DOHH2 (cell line): ENCODE data around the gene CYTH3.
"Not testable (repeated sequence)": the region's sequence is repeated elsewhere in the genome, so short reads cannot be mapped to it uniquely, and the experiment has no call there.

Experiments
- H3F3A ChIP-seq: fragments of 200-600 bp; sonication (generic), shearing (Covaris generic); 2 replicates; pipeline ENCODE4 v1.6.0; 2016; ENCODE audit warnings: antibody characterized with exemption, mild to moderate bottlenecking; ENCODE audit not compliant: control insufficient read depth, insufficient read depth
- H3K27ac ChIP-seq: fragments of 200-600 bp; sonication (generic); 2 replicates; pipeline ENCODE4 v1.5.1; 2014; ENCODE audit warnings: low read depth, mild to moderate bottlenecking, low read length, moderate library complexity
- H3K27me3 ChIP-seq: fragments of 200-600 bp; sonication (generic); 2 replicates; pipeline ENCODE4 v1.6.1; 2014; ENCODE audit warnings: mild to moderate bottlenecking, low read length, mixed read lengths; ENCODE audit not compliant: control insufficient read depth
- H3K36me3 ChIP-seq: fragments of 200-600 bp; sonication (generic); 2 replicates; pipeline ENCODE4 v1.6.1; 2014; ENCODE audit warnings: mild to moderate bottlenecking, low read length, moderate library complexity, mixed read lengths; ENCODE audit not compliant: control insufficient read depth
- H3K4me1 ChIP-seq: fragments of 200-600 bp; sonication (generic); 2 replicates; pipeline ENCODE4 v1.6.1; 2014; ENCODE audit warnings: mild to moderate bottlenecking, low read length, mixed read lengths; ENCODE audit not compliant: control insufficient read depth
- H3K4me2 ChIP-seq: fragments of 200-600 bp; sonication (generic); 2 replicates; pipeline ENCODE4 v1.6.0; 2014; ENCODE audit warnings: mild to moderate bottlenecking, low read length, moderate library complexity
- H3K4me3 ChIP-seq: fragments of 200-600 bp; sonication (generic); 2 replicates; pipeline ENCODE4 v1.5.1; 2014; ENCODE audit warnings: mild to moderate bottlenecking, low read length, mixed read lengths
- H3K79me2 ChIP-seq: fragments of 200-600 bp; sonication (generic); 2 replicates; pipeline ENCODE4 v1.6.1; 2014; ENCODE audit warnings: mild to moderate bottlenecking, low read length, mixed read lengths; ENCODE audit not compliant: control insufficient read depth
- H3K9me2 ChIP-seq: fragments of 200-600 bp; sonication (generic); replicated peaks from 2 replicates; pipeline ENCODE4 v1.6.1; 2014; ENCODE audit warnings: mild to moderate bottlenecking, low read length, mixed read lengths; ENCODE audit not compliant: control insufficient read depth
- H3K9me3 ChIP-seq: fragments of 200-600 bp; sonication (generic); 2 replicates; pipeline ENCODE4 v1.6.1; 2014; ENCODE audit warnings: antibody characterized with exemption, low read length, mixed read lengths; ENCODE audit not compliant: control insufficient read depth, insufficient read depth
- H4K20me1 ChIP-seq: fragments of 200-600 bp; sonication (generic); 2 replicates; pipeline ENCODE4 v1.6.0; 2014; ENCODE audit warnings: low read depth, mild to moderate bottlenecking, antibody characterized with exemption, low read length, moderate library complexity; ENCODE audit not compliant: control insufficient read depth, insufficient read depth
- CTCF ChIP-seq: fragments of 200-600 bp; sonication (generic); IDR thresholded peaks from one replicate; pipeline ENCODE4 v1.5.1; 2014; ENCODE audit warnings: antibody characterized with exemption, mild to moderate bottlenecking, low read depth, low read length; ENCODE audit not compliant: poor library complexity, severe bottlenecking
- EZH2phosphoT487 ChIP-seq: fragments of 200-600 bp; sonication (generic); IDR thresholded peaks from 2 replicates; pipeline ENCODE4 v1.6.1; 2017; ENCODE audit warnings: borderline replicate concordance, mild to moderate bottlenecking, antibody characterized with exemption, low read length, moderate library complexity, mixed read lengths

The CYTH3 gene

GRCh38 chr7:6228361-6229229, 43.8 kb downstream of the CYTH3 start:
- H3K36me3 ChIP-seq: no peaks in the 10 kb centered on the region
- H3K4me3 ChIP-seq: no peak overlapping the region
- no peak overlapping the region for H3K4me2 ChIP-seq
- no peaks in the 10 kb centered on the region for H3F3A ChIP-seq
- no peak overlapping the region for H3K27ac ChIP-seq
- H3K4me1 ChIP-seq: peaks cover 6% of the 10 kb centered on the region
- no peak for TF ChIP-seq CTCF
- TF ChIP-seq EZH2phosphoT487: no peak; the same call in 1 of the 2 replicates
- H4K20me1 ChIP-seq: no peaks in the 10 kb centered on the region
- no peaks in the 10 kb centered on the region for H3K9me3 ChIP-seq
- H3K79me2 ChIP-seq: no peaks in the 10 kb centered on the region
- no peaks in the 10 kb centered on the region for H3K9me2 ChIP-seq
- H3K27me3 ChIP-seq: peaks cover 32% of the 10 kb centered on the region

GRCh38 chr7:6227294-6227846, 45.1 kb downstream of the CYTH3 start:
- no peaks in the 10 kb centered on the region for H3K9me2 ChIP-seq
- H3K4me1 ChIP-seq: peaks cover 6% of the 10 kb centered on the region
- peaks cover 27% of the 10 kb centered on the region for H3K27me3 ChIP-seq
- H3K4me2 ChIP-seq: no peak overlapping the region
- H3K36me3 ChIP-seq: no peaks in the 10 kb centered on the region
- H3K9me3 ChIP-seq: no peaks in the 10 kb centered on the region
- no peaks in the 10 kb centered on the region for H3F3A ChIP-seq
- no peaks in the 10 kb centered on the region for H3K79me2 ChIP-seq
- no peak overlapping the region for H3K4me3 ChIP-seq
- TF ChIP-seq EZH2phosphoT487 (no peak), CTCF (no peak)
- no peak overlapping the region for H3K27ac ChIP-seq
- H4K20me1 ChIP-seq: no peaks in the 10 kb centered on the region

GRCh38 chr7:6226194-6226799, 46.1 kb downstream of the CYTH3 start:
- TF ChIP-seq EZH2phosphoT487 (no peak), CTCF (no peak)
- Histone ChIP-seq H3K4me2 (no peak overlapping the region), H4K20me1 (no peaks in the 10 kb centered on the region), H3K4me3 (no peak overlapping the region), H3K36me3 (no peaks in the 10 kb centered on the region), H3K4me1 (peaks cover 6% of the 10 kb centered on the region), H3K27ac (no peak overlapping the region), H3F3A (no peaks in the 10 kb centered on the region), H3K27me3 (peaks cover 31% of the 10 kb centered on the region), H3K9me3 (no peaks in the 10 kb centered on the region), H3K79me2 (no peaks in the 10 kb centered on the region), H3K9me2 (no peaks in the 10 kb centered on the region)

GRCh38 chr7:6223411-6223810, 49.0 kb downstream of the CYTH3 start:
- not testable (repeated sequence) for H3K4me1 ChIP-seq, H3K9me2 ChIP-seq, H3K27ac ChIP-seq, H3F3A ChIP-seq, H4K20me1 ChIP-seq, H3K4me3 ChIP-seq, H3K79me2 ChIP-seq, H3K36me3 ChIP-seq, H3K4me2 ChIP-seq, H3K9me3 ChIP-seq
- H3K27me3 ChIP-seq: peaks cover 28% of the 10 kb centered on the region

GRCh38 chr7:6223010-6223409, 49.4 kb downstream of the CYTH3 start:
- H3K4me2 ChIP-seq, H3K27ac ChIP-seq, H3K36me3 ChIP-seq, H3K9me3 ChIP-seq, H3K4me3 ChIP-seq, H3K9me2 ChIP-seq, H3F3A ChIP-seq, H3K79me2 ChIP-seq, H3K4me1 ChIP-seq, H4K20me1 ChIP-seq: not testable (repeated sequence)
- peaks cover 24% of the 10 kb centered on the region for H3K27me3 ChIP-seq
